ENCODE results near the gene ECE1. TPM values are rescaled to one million over a fixed set of nuclear protein-coding genes. Genes with fewer than 3 reads are reported as not detected.
"Not testable (repeated sequence)": the region's sequence is repeated elsewhere in the genome, so short reads cannot be mapped to it uniquely, and the experiment has no call there.

The ECE1 gene
- total RNA-seq, 4 donors from 2014 or later = 55.9 to 149 (median 112) TPM

DNA sequence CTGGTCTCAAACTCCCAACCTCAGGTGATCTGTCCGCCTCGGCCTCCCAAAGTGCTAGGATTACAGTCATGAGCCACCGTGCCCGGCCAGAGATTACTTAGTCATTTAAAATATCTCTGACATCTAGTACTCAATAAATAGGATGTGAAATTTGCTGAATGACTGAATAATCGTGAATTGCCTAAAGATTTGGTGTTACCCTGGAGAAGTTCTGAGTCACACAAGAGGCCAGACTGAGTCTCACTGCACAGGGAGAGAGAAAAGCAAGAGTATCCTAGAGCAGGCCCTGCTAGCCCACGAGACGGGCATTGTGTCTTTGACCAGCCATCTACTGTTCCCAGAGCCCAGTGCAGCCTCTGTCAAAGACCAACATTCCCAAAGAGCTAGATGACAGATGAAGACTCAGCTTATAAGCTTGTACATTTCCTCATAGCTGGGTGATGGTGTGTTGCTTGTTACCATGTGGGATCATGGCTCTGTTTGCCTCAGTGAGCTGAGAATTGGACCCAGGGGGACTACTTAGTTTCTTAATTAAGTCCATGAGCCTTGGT is 108.0 kb downstream of the ECE1 start:
- in situ Hi-C loops (cut with MboI; ENCODE audit: low pct_ligation_motif_present in 1 of 4, low pct_unique_long_range_greater_than_20kb in 1 of 4, low sequenced_read_pairs in 3 of 4) (loop anchor here in 2 of 4 donors (10.0 to 25.0 kb wide), 2 partner anchors 197 to 495 kb away; no protein-coding TSS in a partner anchor), intact Hi-C loops (cut with DNase I; ENCODE audit: low total_unique reads) (no loop called here)
- DNase-seq = no peak
- H3K27ac ChIP-seq = no peak overlapping the region
- H3K4me1 ChIP-seq = peaks cover 0 to 2% (median under 1%) of the 10 kb centered on the region in 4 donors
- H3K4me3 ChIP-seq = no peak overlapping the region
- no peaks in the 10 kb centered on the region for H3K36me3 ChIP-seq
- no peak for TF ChIP-seq EP300 (IDR thresholded peaks at IDR 0.05; ENCODE audit: low read depth)
- TF ChIP-seq, protein P1, sequence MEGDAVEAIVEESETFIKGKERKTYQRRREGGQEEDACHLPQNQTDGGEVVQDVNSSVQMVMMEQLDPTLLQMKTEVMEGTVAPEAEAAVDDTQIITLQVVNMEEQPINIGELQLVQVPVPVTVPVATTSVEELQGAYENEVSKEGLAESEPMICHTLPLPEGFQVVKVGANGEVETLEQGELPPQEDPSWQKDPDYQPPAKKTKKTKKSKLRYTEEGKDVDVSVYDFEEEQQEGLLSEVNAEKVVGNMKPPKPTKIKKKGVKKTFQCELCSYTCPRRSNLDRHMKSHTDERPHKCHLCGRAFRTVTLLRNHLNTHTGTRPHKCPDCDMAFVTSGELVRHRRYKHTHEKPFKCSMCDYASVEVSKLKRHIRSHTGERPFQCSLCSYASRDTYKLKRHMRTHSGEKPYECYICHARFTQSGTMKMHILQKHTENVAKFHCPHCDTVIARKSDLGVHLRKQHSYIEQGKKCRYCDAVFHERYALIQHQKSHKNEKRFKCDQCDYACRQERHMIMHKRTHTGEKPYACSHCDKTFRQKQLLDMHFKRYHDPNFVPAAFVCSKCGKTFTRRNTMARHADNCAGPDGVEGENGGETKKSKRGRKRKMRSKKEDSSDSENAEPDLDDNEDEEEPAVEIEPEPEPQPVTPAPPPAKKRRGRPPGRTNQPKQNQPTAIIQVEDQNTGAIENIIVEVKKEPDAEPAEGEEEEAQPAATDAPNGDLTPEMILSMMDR (IDR thresholded peaks at IDR 0.05) = no peak
- no peak for TF ChIP-seq POLR2A (IDR thresholded peaks at IDR 0.05)
- TF ChIP-seq POLR2AphosphoS5 (IDR thresholded peaks at IDR 0.05) = no peak
- H3K27me3 ChIP-seq = no peaks in the 10 kb centered on the region
- 67% methylated on average over 7 of the region's 7 CpGs; no CpG with 5 or more reads in 1 of the 2 donors for WGBS, 2 donors (ENCODE audit: low coverage in 1 of 2)
- H3K9me3 ChIP-seq = no peaks in the 10 kb centered on the region

DNA sequence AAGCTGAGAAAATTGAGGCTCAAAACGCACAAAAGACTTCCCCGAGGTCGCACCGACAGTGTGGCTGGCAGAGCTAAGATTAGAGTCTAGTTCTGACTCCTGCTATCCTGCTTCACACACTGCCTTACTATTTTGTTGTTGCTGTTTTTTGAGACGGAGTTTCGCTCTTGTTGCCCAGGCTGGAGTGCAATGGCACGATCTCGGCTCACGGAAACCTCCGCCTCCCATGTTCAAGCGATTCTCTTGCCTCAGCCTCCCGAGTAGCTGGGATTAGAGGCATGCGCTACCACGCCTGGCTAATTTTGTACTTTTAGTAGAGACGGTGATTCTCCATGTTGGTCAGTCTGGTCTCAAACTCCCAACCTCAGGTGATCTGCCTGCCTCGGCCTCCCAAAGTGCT is 112.0 kb downstream of the ECE1 start:
- H3K27me3 ChIP-seq; H3K27ac ChIP-seq; intact Hi-C loops (cut with DNase I; ENCODE audit: low total_unique reads); H3K36me3 ChIP-seq; H3K4me3 ChIP-seq; H3K9me3 ChIP-seq; DNase-seq: not testable (repeated sequence)
- in situ Hi-C loops (cut with MboI; ENCODE audit: low pct_ligation_motif_present in 1 of 4, low pct_unique_long_range_greater_than_20kb in 1 of 4, low sequenced_read_pairs in 3 of 4) = loop anchor here in 1 of 4 donors (25.0 kb wide), 1 partner anchor 491 kb away; no protein-coding TSS in a partner anchor
- H3K4me1 ChIP-seq = peaks cover 7 to 24% (median 16%) of the 10 kb centered on the region in 4 donors
- 80 to 94% methylated on average over 6 to 16 of the region's 16 CpGs for WGBS, 2 donors (ENCODE audit: low coverage in 1 of 2)

- Histone ChIP-seq H3K4me1 (peaks cover 7 to 24% (median 16%) of the 10 kb centered on the region in 4 donors), H3K27ac (peak within 1 kb of the TSS; percentile 95 to 98 (median 98)), H3K27me3 (no peaks in the 10 kb centered on the region), H3K9me3 (no peaks in the 10 kb centered on the region), H3K36me3 (no peaks in the 10 kb centered on the region), H3K4me3 (peak within 1 kb of the TSS; percentile 85 to 96 (median 92))
- peak; percentile 99 for DNase-seq
- intact Hi-C loops (cut with DNase I; ENCODE audit: low total_unique reads) = no loop called here
- TF ChIP-seq POLR2A (IDR thresholded peaks at IDR 0.05) = peak; percentile 60
- TF ChIP-seq, protein P1 (IDR thresholded peaks at IDR 0.05) = no peak
- TF ChIP-seq POLR2AphosphoS5 (IDR thresholded peaks at IDR 0.05) = peak; percentile 81 to 92 (median 85)
- in situ Hi-C loops (cut with MboI; ENCODE audit: low pct_ligation_motif_present in 1 of 4, low pct_unique_long_range_greater_than_20kb in 1 of 4, low sequenced_read_pairs in 3 of 4) = loop anchor here in 1 of 4 donors (25.0 kb wide), 1 partner anchor 490 kb away; no protein-coding TSS in a partner anchor
- WGBS, 2 donors (ENCODE audit: low coverage in 1 of 2) = 3% methylated on average over 47 of the region's 90 CpGs; no CpG with 5 or more reads in 1 of the 2 donors
Measured at GRCh38 chr1:21176586-21177555, 113.4 kb downstream of the ECE1 start, which contains the start of gene EIF4G3. Gene EIF4G3, minus strand, starts transcription at chr1:21176897. Its CDS starts 174,155 bp downstream, at chr1:21002742.

DNA sequence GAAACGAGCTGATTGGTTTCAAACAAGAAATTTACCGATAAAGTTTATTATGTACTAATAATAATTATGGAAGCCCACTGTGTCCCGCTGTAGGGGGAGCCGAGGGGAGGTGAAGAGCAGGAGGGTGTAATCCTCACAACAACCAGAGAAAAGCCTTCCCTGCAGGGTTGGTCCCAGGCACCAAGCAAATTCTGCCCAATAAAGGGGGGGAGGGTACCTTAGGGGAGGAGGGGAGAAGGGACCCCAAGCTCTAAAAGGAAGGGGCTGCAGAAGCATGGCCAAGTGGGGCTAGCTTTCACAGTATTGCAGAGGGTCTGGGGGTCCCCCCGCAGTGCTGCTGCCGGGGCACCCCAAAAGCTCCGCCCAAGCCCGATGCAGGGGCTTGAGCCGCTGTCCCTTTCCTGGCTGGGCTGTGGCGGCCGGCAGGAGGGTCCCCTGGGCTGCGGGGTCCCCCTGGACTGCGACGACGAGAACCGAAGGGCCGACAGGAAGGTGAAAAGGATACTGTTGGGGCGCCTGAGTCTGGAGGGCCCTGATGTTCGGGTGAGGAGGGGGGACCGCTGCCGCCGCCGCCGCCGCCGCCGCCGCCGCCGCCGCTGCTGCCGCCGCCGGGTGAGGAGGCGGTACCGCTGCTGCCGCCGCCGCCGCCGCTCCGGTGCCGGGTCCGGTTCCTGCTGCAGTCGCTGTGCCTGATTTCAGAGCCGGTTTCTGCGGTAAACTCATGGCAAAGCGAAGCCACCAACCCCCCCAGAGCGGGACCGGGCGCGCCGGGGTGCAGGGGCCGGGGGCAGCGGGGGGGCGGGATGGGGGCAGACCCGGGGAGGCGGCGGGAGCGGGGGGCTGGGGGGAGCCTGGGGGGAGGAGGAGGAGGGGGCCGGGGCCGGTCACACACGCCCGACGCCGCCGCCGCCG is 114.3 kb downstream of the ECE1 start:
- H3K27me3 ChIP-seq = no peaks in the 10 kb centered on the region
- in situ Hi-C loops (cut with MboI; ENCODE audit: low pct_ligation_motif_present in 1 of 4, low pct_unique_long_range_greater_than_20kb in 1 of 4, low sequenced_read_pairs in 3 of 4) = loop anchor here in 1 of 4 donors (25.0 kb wide), 1 partner anchor 489 kb away; no protein-coding TSS in a partner anchor
- H3K4me1 ChIP-seq = peaks cover 7 to 24% (median 20%) of the 10 kb centered on the region in 4 donors
- intact Hi-C loops (cut with DNase I; ENCODE audit: low total_unique reads) = no loop called here
- TF ChIP-seq EP300 (IDR thresholded peaks at IDR 0.05; ENCODE audit: low read depth) = no peak
- no peak for TF ChIP-seq POLR2A (IDR thresholded peaks at IDR 0.05)
- peak in 1 of 3 donors; percentile 2 for TF ChIP-seq POLR2AphosphoS5 (IDR thresholded peaks at IDR 0.05)
- TF ChIP-seq, protein P1 (IDR thresholded peaks at IDR 0.05) = peak in 1 of 5 experiments; percentile 25
- H3K27ac ChIP-seq = peak overlapping the region; percentile 95 to 98 (median 98)
- peak overlapping the region; percentile 71 to 96 (median 89) for H3K4me3 ChIP-seq
- WGBS, 2 donors (ENCODE audit: low coverage in 1 of 2) = 0% methylated on average over 4 to 34 of the region's 69 CpGs
- H3K9me3 ChIP-seq = no peaks in the 10 kb centered on the region
- H3K36me3 ChIP-seq = no peaks in the 10 kb centered on the region
- DNase-seq = peak; percentile 42

All from transverse colon (tissue), 4 donors.